NCI-H82 (cell line): ENCODE results near the gene DEAF1.
"Not testable (repeated sequence)": the region's sequence is repeated elsewhere in the genome, so short reads cannot be mapped to it uniquely, and the experiment has no call there.

Experiments used
- DNase-seq: peaks from one replicate; lab custom pipeline; 2025; lab: John Stamatoyannopoulos, UW

Gene DEAF1

GRCh38 chr11:680476-680875 is 14.5 kb downstream of the DEAF1 start:
- no peak for DNase-seq

DNA sequence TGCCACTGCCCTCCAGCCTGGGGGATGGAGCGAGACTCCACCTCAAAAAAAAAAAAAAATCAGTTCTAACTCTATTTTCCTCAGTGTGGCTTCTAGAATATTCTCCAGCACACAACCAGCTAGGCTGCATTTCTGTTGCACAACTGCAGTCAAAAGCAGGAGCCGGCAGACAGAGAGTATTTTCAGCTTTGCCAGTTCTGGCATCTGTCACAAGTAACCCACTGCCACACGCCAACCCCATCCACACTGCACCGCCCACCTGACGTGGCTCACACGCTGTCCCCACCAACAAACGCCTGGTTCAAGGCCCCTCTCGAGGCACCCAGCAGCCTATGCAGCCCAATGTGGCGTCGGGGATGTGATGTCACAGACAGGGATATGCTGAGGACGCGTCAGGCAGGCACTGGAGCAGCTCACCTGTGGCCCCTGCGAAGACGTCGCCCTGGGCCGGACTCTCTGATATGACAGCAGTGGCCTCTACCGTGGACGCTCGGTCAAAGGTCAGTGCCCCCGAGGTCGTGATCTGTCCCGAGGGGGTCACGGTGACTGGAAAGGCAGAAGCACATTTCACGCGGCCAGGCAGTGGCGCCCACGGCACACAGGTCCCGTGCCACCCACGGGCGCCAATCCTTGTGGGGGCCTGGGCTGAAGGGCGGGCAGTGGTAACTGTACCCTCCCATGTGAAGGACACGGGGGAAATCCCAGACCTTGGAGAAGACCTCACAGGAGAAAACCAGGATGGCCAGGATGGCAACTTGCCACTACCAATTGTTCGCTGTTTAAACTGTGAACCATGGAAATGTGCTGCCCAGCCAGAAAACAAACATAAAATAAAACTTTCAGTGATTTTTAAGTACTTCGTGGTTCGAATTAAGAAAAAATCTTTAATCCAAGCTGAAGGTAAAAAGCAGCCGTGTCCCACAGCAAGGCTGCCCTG is 15.5 kb downstream of the DEAF1 start:
- DNase-seq = no peak

GRCh38 chr11:678297-678696 is 16.7 kb downstream of the DEAF1 start:
- DNase-seq = no peak

- no peak for DNase-seq
These were observed 20.6 kb downstream of the DEAF1 start for GRCh38 chr11:674406-674805.

- no peak for DNase-seq
These were observed 21.2 kb downstream of the DEAF1 start for GRCh38 chr11:673866-674265.

GRCh38 chr11:665704-666281 is 29.2 kb downstream of the DEAF1 start:
- no peak for DNase-seq

DNA sequence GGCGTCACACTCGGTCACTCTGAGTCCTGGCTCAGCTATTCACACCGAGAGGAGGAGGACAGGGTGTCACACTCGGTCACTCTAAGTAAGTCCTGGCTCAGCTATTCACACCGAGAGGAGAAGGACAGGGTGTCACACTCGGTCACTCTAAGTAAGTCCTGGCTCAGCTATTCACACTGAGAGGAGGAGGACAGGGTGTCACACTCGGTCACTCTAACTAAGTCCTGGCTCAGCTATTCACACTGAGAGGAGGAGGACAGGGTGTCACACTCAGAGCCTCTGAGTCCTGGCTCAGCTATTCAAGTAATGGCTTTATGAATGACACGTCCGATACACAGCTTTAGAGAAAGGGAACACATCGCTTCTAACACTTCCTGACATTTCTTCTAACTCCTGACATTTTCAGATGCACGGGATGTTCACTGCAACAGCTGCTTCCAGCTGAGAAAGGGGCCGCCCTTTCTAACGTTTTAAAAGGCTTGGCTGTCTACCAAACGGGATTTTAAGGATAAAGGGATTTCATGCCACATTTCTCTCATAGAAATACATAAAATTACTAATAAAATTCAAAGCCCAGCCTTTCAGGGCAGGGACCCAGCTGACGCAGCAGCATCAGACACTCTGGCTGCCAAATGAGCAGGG is 29.8 kb downstream of the DEAF1 start:
- DNase-seq = no peak

DNA sequence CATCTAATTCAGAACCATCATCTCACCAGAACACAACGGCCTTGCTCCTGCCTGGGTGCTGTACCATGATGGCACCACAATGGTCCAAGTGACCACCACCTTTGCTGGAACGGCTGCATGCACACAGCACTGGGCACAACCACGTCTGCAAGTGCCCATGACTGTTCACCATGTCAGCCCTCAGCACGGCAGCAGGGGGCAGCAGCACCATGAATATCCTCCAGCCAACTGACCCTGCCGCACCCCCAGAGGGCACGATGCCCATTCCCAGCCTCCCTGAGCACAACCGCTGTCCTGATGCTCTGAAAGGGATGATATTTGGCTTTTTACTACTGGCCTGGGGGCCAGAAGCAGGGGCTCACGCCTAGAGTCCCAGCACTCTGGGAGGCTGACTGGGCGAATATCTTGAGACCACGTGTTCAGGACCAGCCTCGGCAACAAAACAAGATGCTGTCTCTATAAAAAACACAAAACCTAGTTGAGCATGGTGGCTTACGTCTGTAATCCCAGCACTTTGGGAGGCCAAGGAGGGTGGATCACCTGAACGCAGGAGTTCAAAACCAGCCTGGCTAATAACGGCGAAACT is 32.2 kb downstream of the DEAF1 start:
- peak; percentile 45 for DNase-seq

- no peak for DNase-seq
These were observed 34.2 kb downstream of the DEAF1 start for GRCh38 chr11:660681-661444.

DNA sequence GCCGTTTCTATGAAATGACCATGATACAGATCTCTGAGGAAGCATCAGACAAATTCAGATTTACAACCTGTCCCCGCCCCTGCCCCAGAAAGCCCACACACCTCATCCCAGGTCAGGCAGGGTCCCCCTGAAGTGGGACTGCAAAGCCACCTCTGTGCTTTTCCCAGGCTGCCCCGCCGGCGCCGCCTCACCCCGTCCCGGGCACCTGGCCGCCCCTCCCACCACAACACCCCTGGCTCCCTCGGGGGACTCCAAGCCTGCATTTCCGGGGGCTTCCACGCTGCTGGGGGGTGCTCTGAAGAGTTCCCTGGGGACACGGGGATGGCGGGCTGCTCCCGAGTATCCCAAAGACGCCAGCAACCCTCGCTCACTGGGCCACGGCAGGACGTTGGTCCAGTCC is 34.7 kb downstream of the DEAF1 start:
- no peak for DNase-seq

DNA sequence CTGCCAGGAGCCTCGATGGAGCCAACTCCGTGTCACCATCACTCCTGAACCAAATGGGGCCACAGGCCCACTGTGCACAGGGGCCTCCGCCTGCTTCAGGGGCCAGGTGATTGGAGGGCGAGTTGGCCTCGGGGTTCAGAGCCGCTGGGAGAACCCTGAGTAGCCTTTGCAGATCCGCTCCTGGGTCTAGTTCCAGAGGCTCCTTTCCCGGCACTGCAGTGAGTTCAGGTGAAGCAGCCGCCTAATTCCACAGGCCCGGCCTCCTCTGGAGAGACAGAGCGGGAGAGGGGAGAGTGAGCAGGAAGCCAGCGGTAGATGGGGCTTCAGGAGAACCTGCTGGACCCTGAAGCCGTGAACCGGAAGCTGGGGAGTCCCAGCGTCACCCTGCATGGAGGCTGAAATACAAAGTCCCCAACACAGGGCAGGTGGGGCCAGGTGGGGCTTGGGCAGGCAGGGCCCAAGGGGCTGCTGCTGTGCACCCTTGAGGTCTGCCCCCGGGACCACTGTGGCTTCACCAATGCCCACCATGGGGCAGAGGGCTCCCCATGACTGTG is 35.4 kb downstream of the DEAF1 start:
- DNase-seq = no peak

- no peak for DNase-seq
These were observed 37.3 kb downstream of the DEAF1 start for GRCh38 chr11:657691-658126.

GRCh38 chr11:656866-657265 is 38.2 kb downstream of the DEAF1 start:
- no peak for DNase-seq

DNA sequence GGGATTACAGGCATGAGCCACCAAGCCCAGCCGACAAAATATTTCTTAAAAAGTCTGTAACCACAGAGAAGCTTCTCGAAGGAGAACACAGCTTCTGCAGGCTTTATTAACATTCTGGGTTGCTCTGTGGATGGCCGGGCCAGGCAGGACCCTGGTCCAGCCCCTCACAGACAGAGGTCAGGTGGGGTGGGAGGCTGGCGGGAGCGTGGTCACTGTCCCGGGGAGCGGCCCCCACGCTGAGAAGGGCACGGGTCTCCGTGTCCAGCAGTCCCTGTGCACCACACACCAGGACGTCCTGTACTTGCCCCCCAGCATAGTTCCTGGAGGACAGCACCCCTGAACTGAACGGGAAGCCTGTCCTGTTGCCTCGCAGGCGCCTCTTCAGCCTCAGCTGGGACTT is 38.6 kb downstream of the DEAF1 start:
- no peak for DNase-seq

DNA sequence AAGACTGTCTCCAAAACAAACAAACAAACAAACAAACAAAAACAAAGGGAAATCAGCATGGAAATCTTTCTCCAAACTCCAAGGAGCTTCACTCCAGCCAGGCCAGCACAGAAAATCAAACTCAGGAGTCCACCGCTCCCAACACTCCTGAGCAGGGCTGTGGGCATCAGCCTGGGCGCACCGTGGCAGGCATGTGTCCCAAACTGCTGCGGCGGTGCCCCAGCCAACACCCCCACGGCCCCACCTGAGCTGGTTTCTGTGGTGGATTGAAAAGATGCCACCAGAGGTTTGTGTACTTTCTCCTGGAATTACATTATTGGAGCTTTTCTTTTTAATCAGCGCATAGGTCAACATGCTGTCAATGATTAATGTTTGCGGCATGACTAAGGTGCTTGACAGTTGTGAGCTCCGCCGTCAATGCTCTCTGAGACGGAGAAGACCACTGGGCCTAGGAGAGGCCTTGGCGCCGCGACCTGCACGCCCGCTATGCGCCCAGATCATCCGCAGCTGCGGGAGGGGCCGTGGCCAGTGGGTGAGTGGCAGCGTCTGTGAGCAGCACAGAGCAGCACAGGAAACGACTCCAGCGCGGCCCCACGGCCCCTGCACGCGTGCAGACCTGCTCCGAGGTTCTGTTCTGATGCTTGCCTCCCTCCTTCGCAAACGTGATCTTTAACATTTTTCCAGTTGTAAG is 39.8 kb downstream of the DEAF1 start:
- no peak for DNase-seq

- DNase-seq = not testable (repeated sequence)
These were observed 40.6 kb downstream of the DEAF1 start for GRCh38 chr11:654444-654843.

DNA sequence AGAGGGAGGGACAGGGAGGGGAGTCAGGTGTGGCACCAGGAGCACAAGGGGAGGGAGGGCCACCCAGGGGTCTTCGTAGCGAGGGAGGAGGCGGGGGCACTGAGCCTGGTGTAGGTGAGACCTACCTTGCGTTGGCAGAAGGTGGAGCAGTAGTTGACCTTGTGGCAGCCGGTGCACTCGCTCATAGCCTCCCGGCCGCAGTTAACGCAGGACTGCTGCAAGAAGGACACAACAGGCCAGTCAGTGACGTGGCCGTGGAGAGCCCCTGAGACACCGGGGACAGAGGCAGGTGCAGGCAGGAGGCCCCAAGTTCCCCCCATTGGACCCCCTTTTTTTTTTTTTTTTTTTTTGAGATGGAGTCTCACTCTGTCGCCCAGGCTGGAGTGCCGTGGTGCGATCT is 41.2 kb downstream of the DEAF1 start:
- no peak for DNase-seq

DNA sequence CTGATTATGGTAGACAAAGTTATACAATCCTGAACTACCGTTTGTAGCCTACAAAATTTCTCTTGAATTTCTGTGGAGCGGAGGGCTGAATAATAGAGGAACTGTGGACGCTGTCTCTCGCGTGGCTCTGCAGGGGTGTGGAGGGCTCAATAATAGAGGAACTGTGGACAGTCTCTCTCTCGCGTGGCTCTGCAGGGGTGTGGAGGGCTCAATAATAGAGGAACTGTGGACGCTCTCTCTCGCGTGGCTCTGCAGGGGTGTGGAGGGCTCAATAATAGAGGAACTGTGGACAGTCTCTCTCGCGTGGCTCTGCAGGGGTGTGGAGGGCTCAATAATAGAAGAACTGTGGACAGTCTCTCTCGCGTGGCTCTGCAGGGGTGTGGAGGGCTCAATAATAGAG is 41.9 kb downstream of the DEAF1 start:
- not testable (repeated sequence) for DNase-seq

DNA sequence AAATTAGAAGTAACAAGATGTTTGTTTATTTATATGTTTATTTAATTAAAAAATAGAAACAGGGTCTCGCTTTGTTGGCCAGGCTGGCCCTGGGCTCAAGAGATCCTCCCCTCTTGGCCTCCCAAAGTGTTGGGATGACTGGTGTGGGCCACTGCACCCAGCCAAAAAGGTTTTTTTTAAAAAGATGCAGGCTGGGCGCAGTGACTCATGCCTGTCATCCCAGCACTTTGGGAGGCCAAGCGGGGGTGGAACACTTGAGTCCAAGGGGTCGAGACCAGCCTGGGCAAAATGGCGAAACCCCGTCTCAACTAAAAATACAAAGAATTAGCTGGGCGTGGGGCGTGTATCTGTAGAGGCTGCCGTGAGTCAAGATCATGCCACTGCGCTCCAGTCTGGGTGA is 44.5 kb downstream of the DEAF1 start:
- no peak for DNase-seq

DNA sequence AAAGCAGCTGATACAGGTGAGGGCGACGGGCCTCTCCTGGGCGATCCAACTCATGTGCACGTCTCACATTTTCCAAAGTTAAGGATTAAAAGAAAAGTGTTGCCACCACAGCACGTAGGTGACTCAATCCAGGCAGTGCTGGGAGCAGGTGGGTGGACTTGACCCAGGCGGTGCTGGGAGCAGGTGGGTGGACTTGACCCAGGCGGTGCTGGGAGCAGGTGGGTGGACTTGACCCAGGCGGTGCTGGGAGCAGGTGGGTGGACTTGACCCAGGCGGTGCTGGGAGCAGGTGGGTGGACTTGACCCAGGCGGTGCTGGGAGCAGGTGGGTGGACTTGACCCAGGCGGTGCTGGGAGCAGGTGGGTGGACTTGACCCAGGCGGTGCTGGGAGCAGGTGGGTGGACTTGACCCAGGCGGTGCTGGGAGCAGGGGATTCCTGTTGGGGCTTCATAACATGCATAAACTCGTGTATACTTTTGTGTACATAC is 47.3 kb downstream of the DEAF1 start:
- DNase-seq = not testable (repeated sequence)

GRCh38 chr11:646214-646613 is 48.8 kb downstream of the DEAF1 start:
- DNase-seq = no peak
